Sigmoid colon (tissue), 7 donors: ENCODE data around the gene ZNF485. TPM values are rescaled to one million over a fixed set of nuclear protein-coding genes. Genes with fewer than 3 reads are reported as not detected.

Experiments used
- DNase-seq: peaks from one replicate; pipeline ENCODE4 v3.0.0-alpha.2; 2019
- H3K27ac ChIP-seq, 4 donors: fragments of 200-600 bp; sonication (generic); one replicate each; pipeline ENCODE4 v1.5.1; 2016 to 2019; ENCODE audit warnings: mild to moderate bottlenecking in 1 of 4
- H3K27me3 ChIP-seq, 3 donors: fragments of 200-600 bp; sonication (generic); one replicate each; pipeline ENCODE4 v1.5.1; 2019; ENCODE audit warnings: mild to moderate bottlenecking in 1 of 3
- H3K36me3 ChIP-seq, 4 donors: fragments of 200-600 bp; sonication (generic); one replicate each; pipeline ENCODE4 v1.5.1; 2016 to 2019
- H3K4me1 ChIP-seq, 4 donors: fragments of 200-600 bp; sonication (generic); one replicate each; pipeline ENCODE4 v1.5.1; 2017 to 2019
- H3K4me3 ChIP-seq, 4 donors: fragments of 200-600 bp; sonication (generic); one replicate each; pipeline ENCODE4 v1.5.1; 2017 to 2019; ENCODE audit warnings: mild to moderate bottlenecking in 2 of 4, moderate library complexity in 1 of 4
- H3K9me3 ChIP-seq, 4 donors: fragments of 200-600 bp in 3 of 4; sonication (generic) in 3 of 4; one replicate each; pipeline versions ENCODE4 v1.5.1 to v1.6.1; 2013 to 2019
- CTCF ChIP-seq, 4 experiments: fragments of 450-650 bp in 3 of 4; fragments of 200-600 bp in 1 of 4; IDR thresholded peaks; one replicate each; pipeline ENCODE4 v1.5.1; 2016 to 2019; ENCODE audit warnings: antibody characterized with exemption in 4 of 4, mild to moderate bottlenecking in 3 of 4, moderate library complexity in 2 of 4
- EP300 ChIP-seq, 4 donors: sonication (generic); formaldehyde crosslinking; IDR thresholded peaks; one replicate each; pipeline ENCODE4 v1.6.1; 2017; ENCODE audit warnings: antibody characterized with exemption in 4 of 4
- POLR2A ChIP-seq, 2 donors: fragments of 450-650 bp; IDR thresholded peaks; one replicate each; pipeline ENCODE4 v1.6.1; 2016; ENCODE audit warnings: antibody characterized with exemption in 2 of 2, mild to moderate bottlenecking in 2 of 2, moderate library complexity in 2 of 2
- POLR2AphosphoS5 ChIP-seq, 4 donors: sonication (generic); formaldehyde crosslinking; IDR thresholded peaks; one replicate each; pipeline ENCODE4 v1.6.1; 2017; ENCODE audit warnings: antibody characterized with exemption in 4 of 4
- WGBS, 2 donors: extraction: QIAGEN DNeasy Blood & Tissue Kit; methylation state at CpG; one replicate each; pipeline ENCODE4 v1.1.7; 2013; 5-methylcytosine and 5-hydroxymethylcytosine counted together
- intact Hi-C: fragments of 100-400 bp; cut with DNase I; formaldehyde crosslinking; loops from one replicate; pipeline ENCODE4 v1.15.1; 2023
- polyA plus RNA-seq, 3 donors: library from polyadenylated mRNA; stranded (reverse); fragments of 200-250 nt; gene quantifications; one replicate each; pipeline ENCODE4 v1.2.3, GENCODE V29; 2013
- total RNA-seq, 4 donors: library from RNA; depleted of rRNA; stranded (reverse); fragments of >200 nt; gene quantifications; one replicate each; pipeline ENCODE4 v1.1.0, GENCODE V29; 2016
- donor health status: healthy with polysubstance abuse.
- donor health status: Bipolar disorder and iron deficiency.
- donor health status: healthy.

Gene ZNF485
- total and polyA plus RNA-seq, 7 donors, result 0.46 to 3.8 (median 2.5) TPM

GRCh38 chr10:43645866-43646265, 39.6 kb downstream of the ZNF485 start:
- DNase-seq, result no peak
- TF ChIP-seq POLR2A (IDR thresholded peaks at IDR 0.05), result no peak
- Histone ChIP-seq H3K9me3 (peaks cover 29 to 53% (median 44%) of the 10 kb centered on the region in 4 donors), H3K36me3 (peaks cover 31 to 51% (median 34%) of the 10 kb centered on the region in 4 donors), H3K4me3 (no peak overlapping the region), H3K27me3 (no peaks in the 10 kb centered on the region), H3K4me1 (peaks cover 0 to 17% (median 8%) of the 10 kb centered on the region in 4 donors), H3K27ac (no peak overlapping the region)
- intact Hi-C loops, result no loop called here
- 96 to 99% methylated on average over 4 of the region's 4 CpGs for WGBS, 2 donors

GRCh38 chr10:43647576-43647975, 41.3 kb downstream of the ZNF485 start:
- no peak for DNase-seq
- TF ChIP-seq POLR2AphosphoS5 (IDR thresholded peaks at IDR 0.05) (no peak), POLR2A (IDR thresholded peaks at IDR 0.05) (no peak), EP300 (IDR thresholded peaks at IDR 0.05) (no peak), CTCF (IDR thresholded peaks at IDR 0.05) (no peak)
- Histone ChIP-seq H3K9me3 (peaks cover 29 to 42% (median 35%) of the 10 kb centered on the region in 4 donors), H3K27ac (no peak overlapping the region), H3K4me3 (peak overlapping the region in 3 of 4 donors; percentile 72 to 90 (median 87)), H3K27me3 (no peaks in the 10 kb centered on the region), H3K36me3 (peaks cover 31 to 42% (median 34%) of the 10 kb centered on the region in 4 donors), H3K4me1 (peaks cover 0 to 17% (median 8%) of the 10 kb centered on the region in 4 donors)
- intact Hi-C loops, result no loop called here
- 98% methylated on average over 6 of the region's 6 CpGs for WGBS, 2 donors

- Histone ChIP-seq H3K4me1 (peaks cover 0 to 17% (median 8%) of the 10 kb centered on the region in 4 donors), H3K9me3 (peaks cover 29 to 37% (median 32%) of the 10 kb centered on the region in 4 donors), H3K36me3 (peaks cover 30 to 38% (median 31%) of the 10 kb centered on the region in 4 donors), H3K27me3 (no peaks in the 10 kb centered on the region), H3K27ac (peak overlapping the region; percentile 78 to 86 (median 86)), H3K4me3 (peak overlapping the region; percentile 72 to 90 (median 86))
- intact Hi-C loops, result loop anchor here (1.0 kb wide), 2 partner anchors 42 to 74 kb away; partner anchors contain the start of genes ZNF239 and ZNF485
- DNase-seq, result no peak
- no peak for TF ChIP-seq POLR2A (IDR thresholded peaks at IDR 0.05)
- TF ChIP-seq CTCF (IDR thresholded peaks at IDR 0.05), result no peak
- no peak for TF ChIP-seq POLR2AphosphoS5 (IDR thresholded peaks at IDR 0.05)
- TF ChIP-seq EP300 (IDR thresholded peaks at IDR 0.05), result no peak
- 38 to 58% methylated on average over 9 of the region's 9 CpGs for WGBS, 2 donors
These were observed 41.8 kb downstream of the ZNF485 start for GRCh38 chr10:43648095-43648397.

GRCh38 chr10:43648398-43649184, 42.4 kb downstream of the ZNF485 start, which contains the start of gene ZNF32:
ZNF32 (minus strand) TSS chr10:43648881; CDS start chr10:43646133, 2,748 bp downstream.
- WGBS, 2 donors, result 0 to 1% methylated on average over 90 of the region's 90 CpGs
- intact Hi-C loops, result loop anchor here (1.0 kb wide), 2 partner anchors 42 to 74 kb away; partner anchors contain the start of genes ZNF239 and ZNF485
- DNase-seq, result peak; percentile 89

GRCh38 chr10:43649185-43649523, 42.9 kb downstream of the ZNF485 start:
- 16 to 27% methylated on average over 14 of the region's 14 CpGs for WGBS, 2 donors
- Histone ChIP-seq H3K9me3 (peaks cover 18 to 26% (median 22%) of the 10 kb centered on the region in 4 donors), H3K4me1 (peaks cover 0 to 17% (median 8%) of the 10 kb centered on the region in 4 donors), H3K4me3 (peak overlapping the region; percentile 72 to 90 (median 86)), H3K36me3 (peaks cover 19 to 26% (median 20%) of the 10 kb centered on the region in 4 donors), H3K27ac (peak overlapping the region; percentile 78 to 86 (median 86)), H3K27me3 (no peaks in the 10 kb centered on the region)
- no peak for DNase-seq
- intact Hi-C loops, result no loop called here
- TF ChIP-seq EP300 (IDR thresholded peaks at IDR 0.05) (no peak), POLR2AphosphoS5 (IDR thresholded peaks at IDR 0.05) (no peak), CTCF (IDR thresholded peaks at IDR 0.05) (no peak), POLR2A (IDR thresholded peaks at IDR 0.05) (no peak)

More at GRCh38 chr10:43648398-43649184, 42.4 kb downstream of the ZNF485 start, which contains the start of gene ZNF32:
- TF ChIP-seq POLR2AphosphoS5 (IDR thresholded peaks at IDR 0.05) (peak in 2 of 4 donors; percentile 39 to 62), EP300 (IDR thresholded peaks at IDR 0.05) (no peak)
- Histone ChIP-seq H3K36me3 (peaks cover 24 to 32% (median 26%) of the 10 kb centered on the region in 4 donors), H3K9me3 (peaks cover 24 to 32% (median 27%) of the 10 kb centered on the region in 4 donors), H3K27me3 (no peaks in the 10 kb centered on the region), H3K27ac (peak within 1 kb of the TSS; percentile 78 to 86 (median 86)), H3K4me3 (peak within 1 kb of the TSS; percentile 72 to 90 (median 86)), H3K4me1 (peaks cover 0 to 17% (median 8%) of the 10 kb centered on the region in 4 donors)
